PC-9 (cell line): ENCODE results near the gene TBC1D22A. TPM values are rescaled to one million over a fixed set of nuclear protein-coding genes. Genes with fewer than 3 reads are reported as not detected.

Experiments used
- BruUV-seq: library from RNA; stranded (reverse); fragments of 400-500 nt; replicated peaks from 2 replicates; lab custom pipeline; 2021; lab: Mats Ljungman, UMichigan
- CTCF ChIA-PET: fragments of 300-600 bp; sonication (Branson Sonifier 250); formaldehyde crosslinking; loops from one replicate; lab custom pipeline; 2022; ENCODE audit warnings: antibody characterized with exemption; lab: Charles Lee
- POLR2A ChIA-PET: fragments of 300-600 bp; sonication (Branson Sonifier 250); formaldehyde crosslinking; loops from one replicate; lab custom pipeline; 2022; ENCODE audit warnings: antibody characterized with exemption; ENCODE audit not compliant: unreplicated experiment; lab: Charles Lee
- DNase-seq, 2 experiments: peaks; one replicate each; pipeline versions ENCODE4 v3.0.0 to v3.0.0-alpha.2; 2015 to 2022; ENCODE audit warnings: mixed read lengths in 1 of 2
- H2AFZ ChIP-seq: fragments of 200-600 bp; sonication (generic); 2 replicates; pipeline ENCODE4 v1.8.1; 2017; ENCODE audit warnings: antibody characterized with exemption
- H3F3A ChIP-seq: fragments of 200-600 bp; sonication (generic); 2 replicates; pipeline ENCODE4 v1.8.1; 2017; ENCODE audit warnings: antibody characterized with exemption, mild to moderate bottlenecking, low read depth; ENCODE audit not compliant: insufficient read depth
- H3K27ac ChIP-seq: fragments of 200-600 bp; sonication (generic); 2 replicates; pipeline ENCODE4 v1.6.1; 2016; ENCODE audit warnings: mixed run types
- H3K27me3 ChIP-seq: fragments of 200-600 bp; sonication (generic); 2 replicates; pipeline ENCODE4 v1.6.1; 2016; ENCODE audit warnings: low read depth, mixed run types; ENCODE audit not compliant: insufficient read depth
- H3K36me3 ChIP-seq: fragments of 200-600 bp; sonication (generic); 2 replicates; pipeline ENCODE4 v1.6.1; 2016; ENCODE audit warnings: low read depth, mixed run types
- H3K4me1 ChIP-seq: fragments of 200-600 bp; sonication (generic); replicated peaks from 2 replicates; pipeline ENCODE4 v1.6.1; 2016; ENCODE audit warnings: mixed run types; ENCODE audit not compliant: insufficient read depth
- H3K4me2 ChIP-seq: fragments of 200-600 bp; sonication (generic); 2 replicates; pipeline ENCODE4 v1.6.1; 2017; ENCODE audit warnings: mixed run types
- H3K4me3 ChIP-seq: fragments of 200-600 bp; sonication (generic); 2 replicates; pipeline ENCODE4 v1.6.1; 2016; ENCODE audit warnings: mixed run types
- H3K79me2 ChIP-seq: fragments of 200-600 bp; sonication (generic); 2 replicates; pipeline ENCODE4 v1.6.1; 2017; ENCODE audit warnings: low read depth, mixed run types
- H3K9me2 ChIP-seq: fragments of 200-600 bp; sonication (generic); 2 replicates; pipeline ENCODE4 v1.8.1; 2017; ENCODE audit warnings: mild to moderate bottlenecking; ENCODE audit not compliant: insufficient read depth
- H3K9me3 ChIP-seq: fragments of 200-600 bp; sonication (generic); 2 replicates; pipeline ENCODE4 v1.8.1; 2016; ENCODE audit warnings: low read depth; ENCODE audit not compliant: insufficient read depth
- H4K20me1 ChIP-seq: fragments of 200-600 bp; sonication (generic); 2 replicates; pipeline ENCODE4 v1.8.1; 2017; ENCODE audit not compliant: insufficient read depth
- EZH2 ChIP-seq: fragments of 200-600 bp; sonication (generic); IDR thresholded peaks from 2 replicates; pipeline ENCODE4 v1.8.0; 2017; ENCODE audit warnings: antibody characterized with exemption, low read depth
- intact Hi-C: fragments of 100-400 bp; cut with micrococcal nuclease; formaldehyde crosslinking; loops from one replicate; pipeline ENCODE4 v1.10.0; 2022; ENCODE audit not compliant: unreplicated experiment
- total RNA-seq: library from RNA; stranded (reverse); gene quantifications from 2 replicates; pipeline ENCODE4 v1.2.3, GENCODE V29; 2021
- TF ChIP-seq, protein P1 (sequence below): fragments of 200-600 bp; sonication (generic); conservative IDR thresholded peaks from 2 replicates; pipeline ENCODE4 v1.6.1; 2017; ENCODE audit warnings: mixed run types, antibody characterized with exemption, mild to moderate bottlenecking, moderate library complexity

The TBC1D22A gene
- total RNA-seq, 1 experiment from 2014 or later, result 40.3 TPM

DNA sequence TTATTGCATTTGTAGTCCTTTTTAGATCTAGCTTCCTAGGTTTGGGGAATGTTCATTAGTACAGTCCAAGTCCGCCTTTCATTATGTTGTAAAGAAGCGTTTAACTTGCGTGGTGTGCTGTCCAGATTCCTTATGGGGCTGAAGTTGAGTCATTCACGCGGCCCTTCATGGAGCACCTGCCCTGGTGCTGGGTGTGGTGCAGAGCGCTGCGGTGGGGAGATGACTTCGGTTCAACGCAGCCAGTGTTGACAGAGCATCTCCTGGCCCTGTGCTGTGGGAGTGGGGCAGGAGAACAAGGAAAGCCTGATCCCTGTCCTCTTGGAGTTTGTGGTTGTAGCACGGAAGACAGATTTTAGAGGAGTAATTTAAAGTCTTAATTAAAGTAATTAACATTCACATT lies 152.0 kb downstream of the TBC1D22A start:
- POLR2A ChIA-PET, result no interaction called here
- 0 out of 2 replicates have a peak, but pooled peaks cover 4% of the 10 kb centered on the region for H3K36me3 ChIP-seq

DNA sequence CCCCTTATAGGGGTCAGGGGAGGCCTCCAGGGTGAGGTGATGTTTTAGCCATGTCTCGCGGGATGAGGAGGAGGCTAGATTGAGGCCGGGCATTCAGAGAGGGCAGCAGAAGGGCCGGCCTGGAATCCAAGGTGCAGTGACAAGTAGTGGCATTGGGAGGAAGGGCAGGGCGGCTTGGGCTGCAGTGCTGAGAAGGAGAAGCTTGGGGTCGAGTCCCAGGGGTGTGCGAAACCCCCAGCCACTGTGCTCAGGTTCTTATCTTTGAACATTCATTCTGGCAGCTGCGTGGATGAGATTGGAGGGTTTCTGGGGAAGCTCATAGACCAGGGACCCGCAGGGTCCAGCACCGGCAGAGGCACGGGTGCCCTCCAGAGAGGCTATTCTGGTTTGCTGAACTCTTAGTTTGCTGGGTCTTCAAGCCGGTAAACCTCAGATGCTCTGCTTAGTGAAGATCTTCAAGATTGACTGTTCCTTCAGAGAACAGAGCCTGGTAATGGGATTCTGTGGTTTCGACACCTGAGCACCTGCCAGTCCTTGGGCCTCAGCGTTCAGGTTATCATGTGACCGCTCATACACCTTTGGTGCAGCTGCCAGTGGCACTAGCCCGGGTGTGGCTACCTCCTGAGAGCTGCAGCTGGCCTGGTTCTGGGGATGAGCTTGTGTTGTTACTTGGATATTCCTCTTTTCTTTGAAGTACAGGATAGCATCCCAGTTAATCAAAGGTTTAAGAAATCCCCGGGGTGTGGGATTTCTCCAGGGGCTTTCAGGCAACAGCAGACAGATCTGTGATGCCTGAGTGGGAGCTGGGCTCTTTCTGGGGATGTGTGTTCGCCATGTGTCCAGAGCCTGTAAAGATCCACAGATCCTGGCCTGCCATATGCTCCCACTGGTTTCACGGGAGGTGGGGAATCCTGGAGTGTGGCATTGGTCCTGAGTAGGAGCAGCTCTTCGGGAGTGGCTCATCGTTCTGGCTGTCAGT lies 152.8 kb downstream of the TBC1D22A start:
- intact Hi-C loops, result no loop called here

More for the DNA sequence above, 152.0 kb downstream of the TBC1D22A start:
- no peak for DNase-seq
- H3K9me3 ChIP-seq, result no peaks in the 10 kb centered on the region
- no peak overlapping the region for H2AFZ ChIP-seq
- no peaks in the 10 kb centered on the region for H3F3A ChIP-seq
- intact Hi-C loops, result no loop called here
- BruUV-seq, result no TSS peak
- no peaks in the 10 kb centered on the region for H3K9me2 ChIP-seq
- no peak overlapping the region for H3K27ac ChIP-seq
- no peak overlapping the region for H3K4me3 ChIP-seq
- H3K4me1 ChIP-seq, result no peaks in the 10 kb centered on the region
- no peaks in the 10 kb centered on the region for H3K79me2 ChIP-seq
- no peak overlapping the region for H3K4me2 ChIP-seq
- no peak for TF ChIP-seq EZH2
- TF ChIP-seq, protein P1, sequence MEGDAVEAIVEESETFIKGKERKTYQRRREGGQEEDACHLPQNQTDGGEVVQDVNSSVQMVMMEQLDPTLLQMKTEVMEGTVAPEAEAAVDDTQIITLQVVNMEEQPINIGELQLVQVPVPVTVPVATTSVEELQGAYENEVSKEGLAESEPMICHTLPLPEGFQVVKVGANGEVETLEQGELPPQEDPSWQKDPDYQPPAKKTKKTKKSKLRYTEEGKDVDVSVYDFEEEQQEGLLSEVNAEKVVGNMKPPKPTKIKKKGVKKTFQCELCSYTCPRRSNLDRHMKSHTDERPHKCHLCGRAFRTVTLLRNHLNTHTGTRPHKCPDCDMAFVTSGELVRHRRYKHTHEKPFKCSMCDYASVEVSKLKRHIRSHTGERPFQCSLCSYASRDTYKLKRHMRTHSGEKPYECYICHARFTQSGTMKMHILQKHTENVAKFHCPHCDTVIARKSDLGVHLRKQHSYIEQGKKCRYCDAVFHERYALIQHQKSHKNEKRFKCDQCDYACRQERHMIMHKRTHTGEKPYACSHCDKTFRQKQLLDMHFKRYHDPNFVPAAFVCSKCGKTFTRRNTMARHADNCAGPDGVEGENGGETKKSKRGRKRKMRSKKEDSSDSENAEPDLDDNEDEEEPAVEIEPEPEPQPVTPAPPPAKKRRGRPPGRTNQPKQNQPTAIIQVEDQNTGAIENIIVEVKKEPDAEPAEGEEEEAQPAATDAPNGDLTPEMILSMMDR, result no peak
- no peaks in the 10 kb centered on the region for H3K27me3 ChIP-seq
- CTCF ChIA-PET, result no interaction called here
- H4K20me1 ChIP-seq, result peaks cover 21% of the 10 kb centered on the region

DNA sequence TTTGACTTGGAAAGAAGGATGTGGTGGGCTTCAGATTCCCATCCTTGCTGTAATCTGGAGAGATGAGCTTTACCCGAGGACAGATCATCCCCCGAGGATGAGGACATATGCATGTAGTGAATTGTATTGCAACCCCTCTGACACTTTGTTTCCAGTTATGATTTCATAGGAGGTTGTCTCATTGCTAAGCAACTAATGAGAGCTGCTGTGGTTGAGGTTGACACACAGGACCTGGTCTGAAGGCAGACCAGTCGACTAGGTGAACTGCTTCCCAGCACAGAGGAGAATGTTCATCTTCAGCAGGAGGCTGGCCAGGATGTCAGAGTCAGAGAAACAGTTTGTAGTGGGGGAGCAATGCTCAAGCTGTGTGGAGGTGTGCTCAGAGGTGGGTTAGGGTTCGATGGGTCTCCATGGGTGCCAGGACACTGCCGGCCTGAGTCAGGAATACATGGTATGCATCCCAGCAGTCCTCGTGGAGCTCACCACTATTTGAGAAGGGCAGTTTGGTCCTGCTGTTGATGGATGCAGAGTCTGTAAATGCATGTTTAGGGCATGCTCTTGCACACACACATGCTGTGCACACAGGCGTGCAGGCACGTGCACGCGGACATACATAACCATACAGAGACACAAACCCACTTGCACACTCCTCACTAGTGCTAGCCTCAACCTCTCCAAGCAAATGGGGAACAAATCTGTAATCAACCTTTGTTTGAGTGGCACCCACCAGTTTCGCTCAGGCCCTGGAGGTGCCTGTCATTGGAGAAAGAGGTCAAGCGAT lies 153.7 kb downstream of the TBC1D22A start:
- no peak for DNase-seq
- no TSS peak for BruUV-seq
- Histone ChIP-seq H3K9me3 (no peaks in the 10 kb centered on the region), H3K4me1 (no peaks in the 10 kb centered on the region), H3K4me3 (no peak overlapping the region), H2AFZ (no peak overlapping the region), H3K79me2 (no peaks in the 10 kb centered on the region), H4K20me1 (peaks cover 9% of the 10 kb centered on the region), H3K9me2 (no peaks in the 10 kb centered on the region), H3K27ac (no peak overlapping the region), H3K27me3 (no peaks in the 10 kb centered on the region), H3F3A (no peaks in the 10 kb centered on the region), H3K36me3 (0 out of 2 replicates have a peak, but pooled peaks cover 4% of the 10 kb centered on the region), H3K4me2 (no peak overlapping the region)
- ChIA-PET CTCF (no interaction called here), POLR2A (no interaction called here)
- TF ChIP-seq, protein P1, result no peak
- TF ChIP-seq EZH2, result no peak
- intact Hi-C loops, result no loop called here

More for the DNA sequence above, 152.8 kb downstream of the TBC1D22A start:
- no peaks in the 10 kb centered on the region for H3F3A ChIP-seq
- no peak overlapping the region for H2AFZ ChIP-seq
- peaks cover 18% of the 10 kb centered on the region for H4K20me1 ChIP-seq
- ChIA-PET POLR2A (no interaction called here), CTCF (no interaction called here)
- H3K4me2 ChIP-seq, result no peak overlapping the region
- H3K79me2 ChIP-seq, result no peaks in the 10 kb centered on the region
- BruUV-seq, result no TSS peak
- no peak for TF ChIP-seq EZH2
- TF ChIP-seq, protein P1, result no peak
- no peaks in the 10 kb centered on the region for H3K9me3 ChIP-seq
- no peaks in the 10 kb centered on the region for H3K9me2 ChIP-seq
- H3K27me3 ChIP-seq, result no peaks in the 10 kb centered on the region
- H3K4me1 ChIP-seq, result no peaks in the 10 kb centered on the region
- H3K4me3 ChIP-seq, result no peak overlapping the region
- H3K27ac ChIP-seq, result no peak overlapping the region
- 0 out of 2 replicates have a peak, but pooled peaks cover 4% of the 10 kb centered on the region for H3K36me3 ChIP-seq
- no peak for DNase-seq
